Mesothelial cell of epicardium (in vitro differentiated cells): ENCODE results near the gene TBC1D22A. TPM values are rescaled to one million over a fixed set of nuclear protein-coding genes. Genes with fewer than 3 reads are reported as not detected.

Experiments
- DNase-seq, 2 experiments: peaks; one replicate each; pipeline ENCODE4 v3.0.0; 2021; ENCODE audit warnings: low spot score in 2 of 2; ENCODE audit not compliant: unreplicated experiment in 2 of 2
- H3K27ac Mint-ChIP-seq: 2 replicates; pipeline ENCODE4 v1.8.0; 2021; ENCODE audit warnings: mixed read lengths
- H3K27me3 Mint-ChIP-seq: 2 replicates; pipeline ENCODE4 v1.8.0; 2021; ENCODE audit warnings: low read depth, mixed read lengths
- H3K36me3 Mint-ChIP-seq: 2 replicates; pipeline ENCODE4 v1.8.0; 2021; ENCODE audit warnings: mixed read lengths
- H3K4me1 Mint-ChIP-seq: 2 replicates; pipeline ENCODE4 v1.8.0; 2021; ENCODE audit warnings: mixed read lengths
- H3K4me3 Mint-ChIP-seq: 2 replicates; pipeline ENCODE4 v1.8.0; 2021; ENCODE audit warnings: mild to moderate bottlenecking, moderate library complexity, mixed read lengths
- H3K9me3 Mint-ChIP-seq: 2 replicates; pipeline ENCODE4 v1.8.0; 2021; ENCODE audit warnings: mixed read lengths
- CTCF ChIP-seq: fragments of 200-600 bp; sonication (generic); IDR thresholded peaks from one replicate; pipeline ENCODE4 v1.5.0; 2021; ENCODE audit warnings: antibody characterized with exemption; ENCODE audit not compliant: unreplicated experiment
- total RNA-seq: library from RNA; stranded (reverse); gene quantifications from 3 replicates; pipeline ENCODE4 v1.2.1, GENCODE V29; 2021

The TBC1D22A gene
- total RNA-seq, 1 donor from 2014 or later, result 26.6 TPM

- Mint-ChIP-seq H3K4me1 (no peaks in the 10 kb centered on the region), H3K36me3 (peaks cover 10% of the 10 kb centered on the region), H3K27me3 (no peaks in the 10 kb centered on the region), H3K27ac (no peak overlapping the region), H3K4me3 (no peak overlapping the region), H3K9me3 (peaks cover 36% of the 10 kb centered on the region)
- peak in 1 of 2 experiments; percentile 28 for DNase-seq
- no peak for TF ChIP-seq CTCF
Measured at GRCh38 chr22:47197773-47198500, 435.5 kb downstream of the TBC1D22A start.

GRCh38 chr22:47198801-47199251 is 436.4 kb downstream of the TBC1D22A start:
- H3K27ac Mint-ChIP-seq, result no peak overlapping the region
- H3K4me1 Mint-ChIP-seq, result no peaks in the 10 kb centered on the region
- peaks cover 9% of the 10 kb centered on the region for H3K36me3 Mint-ChIP-seq
- no peak overlapping the region for H3K4me3 Mint-ChIP-seq
- TF ChIP-seq CTCF, result no peak
- peak in 1 of 2 experiments; percentile 31 for DNase-seq
- no peaks in the 10 kb centered on the region for H3K27me3 Mint-ChIP-seq
- H3K9me3 Mint-ChIP-seq, result peaks cover 33% of the 10 kb centered on the region

- no peak for TF ChIP-seq CTCF
- peaks cover 39% of the 10 kb centered on the region for H3K9me3 Mint-ChIP-seq
- DNase-seq, result peak in 1 of 2 experiments; percentile 34
- no peaks in the 10 kb centered on the region for H3K4me1 Mint-ChIP-seq
- no peaks in the 10 kb centered on the region for H3K27me3 Mint-ChIP-seq
- no peak overlapping the region for H3K4me3 Mint-ChIP-seq
- no peak overlapping the region for H3K27ac Mint-ChIP-seq
- H3K36me3 Mint-ChIP-seq, result peaks cover 9% of the 10 kb centered on the region
Measured at GRCh38 chr22:47199261-47199978, 437.0 kb downstream of the TBC1D22A start.

- H3K36me3 Mint-ChIP-seq, result peaks cover 13% of the 10 kb centered on the region
- H3K9me3 Mint-ChIP-seq, result peaks cover 39% of the 10 kb centered on the region
- H3K4me1 Mint-ChIP-seq, result no peaks in the 10 kb centered on the region
- no peak overlapping the region for H3K4me3 Mint-ChIP-seq
- no peak for DNase-seq
- no peak for TF ChIP-seq CTCF
- no peak overlapping the region for H3K27ac Mint-ChIP-seq
- H3K27me3 Mint-ChIP-seq, result no peaks in the 10 kb centered on the region
Measured at GRCh38 chr22:47199979-47200272, 437.5 kb downstream of the TBC1D22A start.

GRCh38 chr22:47200273-47201051 is 438.0 kb downstream of the TBC1D22A start:
- H3K9me3 Mint-ChIP-seq, result peaks cover 41% of the 10 kb centered on the region
- no peak overlapping the region for H3K4me3 Mint-ChIP-seq
- no peak for TF ChIP-seq CTCF
- no peaks in the 10 kb centered on the region for H3K4me1 Mint-ChIP-seq
- H3K36me3 Mint-ChIP-seq, result peaks cover 13% of the 10 kb centered on the region
- H3K27me3 Mint-ChIP-seq, result no peaks in the 10 kb centered on the region
- DNase-seq, result no peak
- no peak overlapping the region for H3K27ac Mint-ChIP-seq
